ENCODE results near the gene LCN15.
"Not testable (repeated sequence)": the region's sequence is repeated elsewhere in the genome, so short reads cannot be mapped to it uniquely, and the experiment has no call there.

Gene LCN15

DNA sequence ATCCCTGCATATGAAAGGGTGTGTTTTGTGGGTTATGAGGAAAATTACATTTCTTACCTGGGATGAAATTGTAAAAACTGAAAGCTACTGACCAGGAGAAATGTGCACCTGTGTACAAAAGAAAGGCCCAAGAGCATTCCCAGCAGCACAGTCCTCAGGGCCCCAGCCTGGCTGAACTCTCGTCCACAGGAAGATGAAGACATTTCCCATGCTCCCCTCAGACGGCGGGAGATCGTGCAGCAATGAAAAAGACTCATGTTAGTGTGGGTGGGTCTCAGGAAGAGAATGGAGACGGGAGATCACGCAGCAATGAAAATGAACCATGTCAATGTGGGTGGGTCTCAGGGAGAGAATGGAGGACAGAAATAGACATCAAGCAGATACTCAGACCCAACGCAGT is 12.6 kb upstream of the LCN15 start:
- DNase-seq (ENCODE audit: low spot score), result no peak
- Histone ChIP-seq H3K27ac (no peak overlapping the region), H3K4me3 (no peak overlapping the region)
- TF ChIP-seq, protein P1, sequence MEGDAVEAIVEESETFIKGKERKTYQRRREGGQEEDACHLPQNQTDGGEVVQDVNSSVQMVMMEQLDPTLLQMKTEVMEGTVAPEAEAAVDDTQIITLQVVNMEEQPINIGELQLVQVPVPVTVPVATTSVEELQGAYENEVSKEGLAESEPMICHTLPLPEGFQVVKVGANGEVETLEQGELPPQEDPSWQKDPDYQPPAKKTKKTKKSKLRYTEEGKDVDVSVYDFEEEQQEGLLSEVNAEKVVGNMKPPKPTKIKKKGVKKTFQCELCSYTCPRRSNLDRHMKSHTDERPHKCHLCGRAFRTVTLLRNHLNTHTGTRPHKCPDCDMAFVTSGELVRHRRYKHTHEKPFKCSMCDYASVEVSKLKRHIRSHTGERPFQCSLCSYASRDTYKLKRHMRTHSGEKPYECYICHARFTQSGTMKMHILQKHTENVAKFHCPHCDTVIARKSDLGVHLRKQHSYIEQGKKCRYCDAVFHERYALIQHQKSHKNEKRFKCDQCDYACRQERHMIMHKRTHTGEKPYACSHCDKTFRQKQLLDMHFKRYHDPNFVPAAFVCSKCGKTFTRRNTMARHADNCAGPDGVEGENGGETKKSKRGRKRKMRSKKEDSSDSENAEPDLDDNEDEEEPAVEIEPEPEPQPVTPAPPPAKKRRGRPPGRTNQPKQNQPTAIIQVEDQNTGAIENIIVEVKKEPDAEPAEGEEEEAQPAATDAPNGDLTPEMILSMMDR (IDR thresholded peaks at IDR 0.05), result no peak

DNA sequence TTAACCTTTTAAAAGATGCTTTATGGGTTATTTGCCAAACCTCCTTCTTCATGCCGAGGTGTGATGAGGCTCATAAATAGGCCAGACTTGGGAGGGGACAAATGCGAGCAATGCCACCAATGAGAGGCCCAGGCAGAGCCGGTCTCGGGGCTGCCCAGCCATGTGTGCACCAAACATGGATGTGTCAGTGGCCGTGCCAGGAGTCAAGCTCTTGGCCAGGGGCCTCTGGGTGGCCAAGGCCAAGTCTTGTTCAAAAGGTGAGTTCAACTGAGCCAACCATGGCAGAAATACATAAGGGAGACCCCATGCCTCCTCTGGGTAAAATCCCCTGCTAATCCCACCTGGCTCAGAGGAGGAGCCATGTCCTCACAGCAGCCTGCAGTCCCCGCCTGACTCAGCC is 10.9 kb upstream of the LCN15 start:
- TF ChIP-seq, protein P1 (IDR thresholded peaks at IDR 0.05), result no peak
- DNase-seq (ENCODE audit: low spot score), result no peak
- Histone ChIP-seq H3K27ac (no peak overlapping the region), H3K4me3 (no peak overlapping the region)

DNA sequence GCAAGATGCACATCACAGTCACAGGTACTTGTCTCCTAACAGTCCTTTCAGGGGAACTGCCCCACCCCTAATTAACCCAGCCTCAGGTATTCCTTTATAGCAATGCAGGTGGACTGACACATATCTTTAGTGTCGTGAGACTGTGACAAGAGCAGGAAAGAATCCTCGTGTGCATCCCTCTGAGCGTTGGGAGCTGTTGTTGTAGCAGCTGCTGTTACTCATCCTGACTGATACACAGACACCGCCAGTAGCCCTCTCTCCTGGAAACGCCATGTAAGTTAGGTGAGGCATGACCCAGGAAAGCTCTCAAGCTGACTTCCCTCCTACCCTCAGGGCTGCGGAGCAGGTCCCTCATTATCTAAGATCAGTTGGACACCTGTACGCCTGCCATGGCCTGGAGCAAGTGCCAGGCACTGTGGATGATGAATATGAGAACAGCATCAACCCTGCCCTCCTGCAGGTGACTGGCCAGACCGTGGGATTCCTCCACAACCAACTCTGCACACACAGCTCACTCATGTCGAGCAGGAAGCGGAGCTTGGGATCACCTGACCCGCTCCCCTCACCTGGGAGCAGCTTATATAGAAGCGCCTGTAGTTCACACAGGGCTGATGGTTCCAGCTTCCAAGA is 10.2 kb upstream of the LCN15 start:
- H3K4me3 ChIP-seq, result no peak overlapping the region
- no peak for DNase-seq (ENCODE audit: low spot score)
- no peak overlapping the region for H3K27ac ChIP-seq
- TF ChIP-seq, protein P1 (IDR thresholded peaks at IDR 0.05), result no peak

DNA sequence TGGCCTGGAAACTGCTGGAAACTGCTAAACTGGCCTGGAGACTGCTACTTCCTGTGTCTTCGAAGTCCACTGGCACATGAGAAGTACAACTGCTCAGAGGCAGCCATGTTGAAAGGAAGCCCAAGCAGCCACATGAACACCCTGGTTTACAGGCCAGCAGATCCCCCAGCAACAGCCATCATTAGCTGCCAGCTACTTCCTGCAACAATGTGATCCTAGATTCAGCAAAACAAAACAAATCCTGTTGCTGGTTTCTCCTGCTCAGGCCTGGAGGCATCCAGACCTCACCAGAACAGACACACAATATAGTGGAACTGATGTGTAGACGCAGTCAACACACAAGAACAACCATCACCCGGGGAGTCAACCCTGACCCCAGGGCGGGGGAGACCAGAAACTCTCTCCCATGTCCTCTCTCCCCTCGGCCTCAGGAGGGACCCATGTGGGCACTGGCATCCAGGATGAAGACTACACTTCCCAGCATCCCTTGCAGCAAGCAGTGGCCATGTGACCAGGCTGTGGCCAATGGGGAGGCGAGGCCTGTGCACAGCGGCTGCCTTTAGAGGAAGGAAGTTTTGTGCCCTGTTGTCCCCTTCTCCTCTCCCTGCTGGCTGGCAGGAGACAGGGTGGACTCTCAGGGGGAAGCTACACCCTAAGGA is 9.2 kb upstream of the LCN15 start:
- H3K27ac ChIP-seq, result no peak overlapping the region
- DNase-seq (ENCODE audit: low spot score), result no peak

DNA sequence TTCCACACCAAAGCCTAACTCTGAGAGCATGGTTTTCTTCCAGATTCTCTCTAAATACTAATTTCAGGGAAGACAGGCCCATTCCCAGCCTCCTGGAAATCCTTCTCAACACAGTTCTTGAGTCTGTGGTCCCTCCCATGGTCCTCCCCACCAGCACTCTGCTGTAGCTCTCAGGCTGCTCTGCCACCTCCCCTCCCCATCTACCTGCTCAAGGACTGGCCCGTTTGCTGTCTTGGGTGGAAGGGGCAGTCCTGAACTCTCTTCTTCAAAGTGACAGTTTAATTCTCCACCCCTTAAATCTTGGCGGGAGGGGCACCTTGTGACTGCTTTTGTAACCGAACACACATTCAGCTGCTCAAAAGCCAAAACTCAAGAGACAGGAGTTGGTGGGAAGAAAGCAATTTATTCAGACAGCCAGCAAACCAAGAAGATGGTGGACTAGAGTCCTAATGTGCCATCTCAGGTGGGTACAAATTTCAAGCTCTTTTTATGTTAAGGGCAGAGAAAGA is 7.6 kb upstream of the LCN15 start:
- Histone ChIP-seq H3K27ac (no peak overlapping the region), H3K4me3 (no peak overlapping the region)
- TF ChIP-seq, protein P1 (IDR thresholded peaks at IDR 0.05), result no peak
- DNase-seq (ENCODE audit: low spot score), result no peak

More for the DNA sequence above, 9.2 kb upstream of the LCN15 start:
- TF ChIP-seq, protein P1 (IDR thresholded peaks at IDR 0.05), result no peak
- no peak overlapping the region for H3K4me3 ChIP-seq

DNA sequence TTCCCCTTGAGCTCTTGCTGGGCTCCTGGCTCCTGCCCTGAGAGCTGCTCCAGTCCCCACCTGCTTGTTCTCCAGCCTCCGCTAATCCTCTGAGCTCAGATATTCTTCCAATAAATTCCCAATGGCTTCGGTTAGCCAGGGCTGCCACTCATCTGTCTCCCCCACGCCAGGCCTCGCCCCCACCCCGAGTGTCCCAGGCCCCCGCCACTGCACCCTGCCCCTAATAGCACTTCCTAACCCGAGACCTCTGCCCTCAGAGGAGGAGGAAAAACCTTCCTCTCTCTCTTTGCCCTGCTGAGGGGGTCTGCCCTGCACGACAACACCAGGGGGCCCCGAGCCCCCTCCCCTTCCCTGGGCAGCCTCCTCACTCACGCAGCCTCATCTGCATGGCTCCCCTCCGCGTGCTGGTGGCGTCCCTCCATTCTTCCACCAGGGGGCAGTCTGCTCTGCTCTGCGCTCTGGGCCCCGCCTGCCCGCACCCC is 5.4 kb upstream of the LCN15 start:
- Histone ChIP-seq H3K4me3 (no peak overlapping the region), H3K27ac (no peak overlapping the region)
- TF ChIP-seq, protein P1 (IDR thresholded peaks at IDR 0.05), result peak; percentile 35
- DNase-seq (ENCODE audit: low spot score), result no peak

DNA sequence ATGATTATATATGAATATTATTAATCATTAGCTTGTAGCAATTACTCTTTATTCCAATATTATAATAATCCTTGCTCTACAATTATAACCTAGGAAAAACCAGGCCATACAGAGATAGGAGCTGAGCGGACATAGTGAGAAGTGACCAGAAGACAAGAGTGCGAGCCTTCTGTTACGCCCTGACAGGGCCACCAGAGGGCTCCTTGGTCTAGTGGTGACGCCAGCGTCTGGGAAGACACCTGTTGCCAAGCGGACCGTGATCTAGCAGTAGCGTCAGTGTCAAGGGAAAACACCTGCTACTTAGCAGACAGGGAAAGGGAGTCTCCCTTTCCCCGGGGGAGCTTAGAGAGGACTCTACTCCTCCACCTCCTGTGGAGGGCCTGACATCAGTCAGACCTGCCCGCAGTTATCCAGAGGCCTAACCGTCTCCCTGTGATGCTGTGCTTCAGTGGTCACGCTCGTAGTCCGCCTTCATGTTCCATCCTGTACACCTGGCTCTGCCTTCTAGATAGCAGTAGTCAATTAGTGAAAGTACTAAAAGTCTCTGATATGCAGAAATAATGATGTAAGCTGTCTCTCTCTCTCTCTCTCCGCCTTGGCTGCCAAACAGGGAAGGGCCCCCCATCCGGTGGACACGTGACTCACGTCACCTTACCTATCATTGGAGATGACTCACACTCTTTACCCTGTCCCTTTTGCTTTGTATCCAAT is 2.2 kb upstream of the LCN15 start:
- H3K27ac ChIP-seq; DNase-seq (ENCODE audit: low spot score); H3K4me3 ChIP-seq: not testable (repeated sequence)

DNA sequence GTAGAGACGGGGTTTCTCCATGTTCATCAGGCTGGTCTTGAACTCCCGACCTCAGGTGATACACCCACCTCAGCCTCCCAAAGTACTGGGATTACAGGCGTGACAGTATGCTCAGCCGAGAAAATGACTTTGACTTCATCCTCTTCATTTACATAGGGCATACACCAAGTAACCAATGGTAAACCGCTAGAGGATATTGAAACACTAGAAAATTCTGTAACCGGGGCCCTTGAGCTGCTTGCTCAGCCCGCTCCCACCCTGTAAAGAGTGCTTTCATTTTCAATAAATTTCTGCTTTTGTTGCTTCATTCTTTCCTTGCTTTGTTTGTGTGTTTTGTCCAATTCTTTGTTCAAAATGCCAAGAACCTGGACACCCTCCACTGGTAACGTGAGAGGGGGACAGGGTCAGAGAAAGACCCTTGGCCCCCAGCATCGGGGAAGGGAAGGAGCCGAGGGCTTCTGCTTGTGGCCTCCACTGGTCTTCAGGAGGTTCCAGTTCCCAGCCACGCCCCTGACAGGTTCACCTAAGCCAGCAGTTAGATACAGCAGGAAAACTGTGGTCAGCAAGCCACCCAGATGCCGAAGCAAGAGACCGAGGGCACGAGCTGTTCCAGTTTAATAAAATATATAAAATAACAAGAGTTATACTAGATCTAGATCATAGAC is 1.6 kb upstream of the LCN15 start:
- not testable (repeated sequence) for H3K4me3 ChIP-seq; H3K27ac ChIP-seq; DNase-seq (ENCODE audit: low spot score)

Data from coronary artery (tissue), 2 donors.